HG03432 (cell line): ENCODE results near the gene PRKCA.

ENCODE experiments used
- ATAC-seq: cut with Tn5 transposase; IDR thresholded peaks from one replicate; pipeline ENCODE4 v1.9.1; 2021; ENCODE audit warnings: mild to moderate bottlenecking, moderate library complexity; ENCODE audit not compliant: unreplicated experiment

Gene PRKCA

GRCh38 chr17:66406701-66407644 is 104.6 kb downstream of the PRKCA start:
- ATAC-seq = no peak

GRCh38 chr17:66407864-66408263 is 105.5 kb downstream of the PRKCA start:
- no peak for ATAC-seq

GRCh38 chr17:66411520-66411919 is 109.1 kb downstream of the PRKCA start:
- ATAC-seq = no peak

GRCh38 chr17:66412857-66413558 is 110.6 kb downstream of the PRKCA start:
- ATAC-seq = no peak

GRCh38 chr17:66413559-66414520 is 111.4 kb downstream of the PRKCA start:
- ATAC-seq = no peak

GRCh38 chr17:66414561-66415175 is 112.3 kb downstream of the PRKCA start:
- ATAC-seq = no peak

- ATAC-seq = no peak
These were observed 113.2 kb downstream of the PRKCA start for GRCh38 chr17:66415366-66416206.

GRCh38 chr17:66416207-66416940 is 114.0 kb downstream of the PRKCA start:
- ATAC-seq = no peak

GRCh38 chr17:66417300-66417719 is 114.9 kb downstream of the PRKCA start:
- no peak for ATAC-seq

- ATAC-seq = no peak
These were observed 118.6 kb downstream of the PRKCA start for GRCh38 chr17:66420961-66421371.

- no peak for ATAC-seq
These were observed 119.8 kb downstream of the PRKCA start for GRCh38 chr17:66422186-66422585.

- ATAC-seq = no peak
These were observed 120.9 kb downstream of the PRKCA start for GRCh38 chr17:66423056-66423955.

- no peak for ATAC-seq
These were observed 123.5 kb downstream of the PRKCA start for GRCh38 chr17:66425756-66426396.

GRCh38 chr17:66426397-66427033 is 124.1 kb downstream of the PRKCA start:
- ATAC-seq = no peak

- ATAC-seq = no peak
These were observed 124.7 kb downstream of the PRKCA start for GRCh38 chr17:66427134-66427533.

GRCh38 chr17:66429680-66430079 is 127.3 kb downstream of the PRKCA start:
- ATAC-seq = no peak
